Activated T-helper 1 cell treated with anti-CD3 and anti-CD28 coated beads, Interleukin-12 subunit alpha, Interleukin-12 subunit beta, Interleukin-2, Interleukin-4 antibody, amounts not matched to agents 30 ng/mL and 10 ng/mL and 1 ng/mL, durations not matched to agents 14 hours and 24 hours and 36 hours (primary cell): Measurements from ENCODE around the gene AKR1E2. TPM values are rescaled to one million over a fixed set of nuclear protein-coding genes. Genes with fewer than 3 reads are reported as not detected.

Experiments used
- DNase-seq: peaks from one replicate; pipeline ENCODE4 v3.0.0; 2021; ENCODE audit warnings: low spot score
- H3K27ac Mint-ChIP-seq: one replicate; pipeline ENCODE4 v1.8.0; 2021; ENCODE audit warnings: mild to moderate bottlenecking, mixed read lengths
- H3K27me3 Mint-ChIP-seq: one replicate; pipeline ENCODE4 v1.8.0; 2022; ENCODE audit warnings: mild to moderate bottlenecking, moderate library complexity, mixed read lengths; ENCODE audit not compliant: insufficient read depth
- H3K36me3 Mint-ChIP-seq: one replicate; pipeline ENCODE4 v1.8.0; 2021; ENCODE audit warnings: low read depth, mixed read lengths
- H3K4me1 Mint-ChIP-seq: one replicate; pipeline ENCODE4 v1.8.0; 2021; ENCODE audit warnings: low read depth, mixed read lengths
- H3K4me3 Mint-ChIP-seq: one replicate; pipeline ENCODE4 v1.8.0; 2021; ENCODE audit warnings: mild to moderate bottlenecking, moderate library complexity, mixed read lengths
- H3K9me3 Mint-ChIP-seq: one replicate; pipeline ENCODE4 v1.8.0; 2021; ENCODE audit warnings: mixed read lengths
- intact Hi-C: fragments of 100-400 bp; cut with micrococcal nuclease; formaldehyde crosslinking; loops from one replicate; pipeline ENCODE4 v1.15.1; 2024
- total RNA-seq: library from RNA; stranded (reverse); gene quantifications from 2 replicates; pipeline ENCODE4 v1.2.3, GENCODE V29; 2022

The AKR1E2 gene
- total RNA-seq, 1 donor from 2014 or later, result 6.6 TPM

DNA sequence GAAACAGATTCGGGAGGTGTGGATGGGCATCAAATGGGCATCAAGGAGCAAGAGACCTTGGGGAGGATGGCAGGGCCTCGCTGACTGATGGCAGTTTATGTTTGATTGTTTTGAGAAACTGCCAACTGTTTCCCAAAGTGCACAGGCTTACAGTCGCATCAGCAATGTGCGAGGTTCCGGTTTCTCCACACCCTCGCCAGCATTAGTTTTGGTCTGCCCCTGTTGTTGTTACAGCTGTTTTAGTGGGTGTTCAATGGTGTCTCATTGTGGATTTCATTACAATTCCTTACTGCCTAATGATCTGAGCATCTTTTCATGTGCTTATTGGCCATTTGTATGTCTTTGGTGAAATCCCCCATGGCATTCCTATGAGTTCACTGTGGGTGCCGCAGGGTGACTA lies 24.4 kb downstream of the AKR1E2 start:
- Mint-ChIP-seq H3K27ac (no peak overlapping the region), H3K36me3 (no peaks in the 10 kb centered on the region), H3K4me1 (peaks cover 20% of the 10 kb centered on the region), H3K27me3 (no peaks in the 10 kb centered on the region), H3K4me3 (no peak overlapping the region), H3K9me3 (no peaks in the 10 kb centered on the region)
- no peak for DNase-seq
- intact Hi-C loops, result no loop called here

DNA sequence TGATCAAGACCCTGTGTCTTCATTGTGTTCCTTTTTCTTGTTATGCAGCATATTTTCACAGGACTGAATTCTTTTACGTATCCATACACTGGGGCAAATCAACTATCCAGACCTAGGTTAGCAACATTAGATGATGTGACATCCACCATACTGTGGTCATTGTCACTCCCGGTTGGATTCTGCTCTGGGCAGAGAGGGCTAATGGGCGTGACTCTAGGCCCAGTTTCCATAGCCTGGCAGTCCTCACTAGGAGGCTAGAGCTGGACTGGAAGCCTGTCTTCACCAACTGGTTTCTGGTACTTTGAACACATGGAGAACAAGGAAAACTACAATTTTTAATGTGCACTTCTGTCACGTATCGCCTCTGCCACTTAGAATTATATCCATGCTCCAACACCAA lies 25.2 kb downstream of the AKR1E2 start:
- intact Hi-C loops, result no loop called here
- Mint-ChIP-seq H3K27me3 (no peaks in the 10 kb centered on the region), H3K36me3 (no peaks in the 10 kb centered on the region), H3K4me1 (peaks cover 20% of the 10 kb centered on the region), H3K27ac (no peak overlapping the region), H3K9me3 (no peaks in the 10 kb centered on the region), H3K4me3 (no peak overlapping the region)
- no peak for DNase-seq

DNA sequence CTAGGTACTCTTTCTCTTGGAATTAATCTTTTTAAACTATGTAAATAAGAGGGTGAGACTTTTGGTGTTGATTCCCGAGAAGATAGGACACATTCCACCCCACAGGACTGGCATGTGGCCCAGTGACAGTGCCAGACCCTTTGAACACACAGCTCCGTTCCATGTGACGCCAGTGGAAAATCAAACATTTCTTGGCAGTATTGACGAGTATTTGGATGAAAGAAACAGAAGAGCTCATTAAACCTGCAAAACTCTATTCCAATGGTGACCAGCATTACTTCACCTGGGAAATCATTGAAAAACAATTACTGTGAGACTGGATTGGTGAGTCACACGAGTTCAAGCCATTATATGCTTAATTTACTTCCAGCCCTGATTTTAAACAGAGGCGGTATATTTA lies 25.8 kb downstream of the AKR1E2 start:
- intact Hi-C loops, result no loop called here

DNA sequence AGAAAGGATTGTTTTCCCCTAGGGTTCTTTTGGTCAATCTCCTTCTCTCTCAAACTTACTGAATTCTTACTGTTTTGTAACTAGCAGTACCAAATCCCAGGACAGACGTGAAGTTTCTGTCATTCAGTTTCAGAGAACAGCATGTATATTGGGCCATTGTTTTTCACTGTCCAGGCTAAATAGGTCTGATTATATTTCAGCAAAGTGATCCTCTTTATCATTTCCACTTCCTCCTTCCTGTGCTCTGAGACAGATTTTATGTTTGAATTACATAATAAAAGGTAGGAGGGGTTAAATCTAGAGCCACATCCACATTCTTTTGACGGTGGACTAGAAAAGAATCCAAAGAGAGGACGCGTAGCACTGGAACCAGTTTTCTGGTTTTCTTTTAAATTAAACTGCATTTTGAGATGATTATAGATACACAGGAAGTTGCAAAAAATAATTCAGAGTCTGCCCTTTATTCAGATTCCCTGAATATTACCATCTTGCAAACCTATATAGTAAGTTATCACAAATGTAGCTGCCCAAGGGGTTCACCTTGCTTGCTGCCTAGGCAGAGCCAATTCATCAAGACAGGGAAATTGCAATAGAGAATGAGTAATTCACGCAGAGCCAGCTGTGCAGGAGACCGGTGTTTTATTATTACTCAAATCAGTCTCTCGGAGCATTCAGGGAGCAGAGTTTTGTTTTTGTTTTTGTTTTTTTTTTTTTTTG lies 40.1 kb downstream of the AKR1E2 start:
- H3K4me1 Mint-ChIP-seq, result no peaks in the 10 kb centered on the region
- H3K27ac Mint-ChIP-seq, result no peak overlapping the region
- no peak overlapping the region for H3K4me3 Mint-ChIP-seq
- intact Hi-C loops, result no loop called here
- DNase-seq, result no peak
- no peaks in the 10 kb centered on the region for H3K9me3 Mint-ChIP-seq
- no peaks in the 10 kb centered on the region for H3K36me3 Mint-ChIP-seq
- peaks cover 2% of the 10 kb centered on the region for H3K27me3 Mint-ChIP-seq

More for the DNA sequence above, 25.8 kb downstream of the AKR1E2 start:
- no peaks in the 10 kb centered on the region for H3K9me3 Mint-ChIP-seq
- no peak overlapping the region for H3K27ac Mint-ChIP-seq
- no peaks in the 10 kb centered on the region for H3K36me3 Mint-ChIP-seq
- H3K4me3 Mint-ChIP-seq, result no peak overlapping the region
- DNase-seq, result no peak
- H3K27me3 Mint-ChIP-seq, result no peaks in the 10 kb centered on the region
- peaks cover 20% of the 10 kb centered on the region for H3K4me1 Mint-ChIP-seq

DNA sequence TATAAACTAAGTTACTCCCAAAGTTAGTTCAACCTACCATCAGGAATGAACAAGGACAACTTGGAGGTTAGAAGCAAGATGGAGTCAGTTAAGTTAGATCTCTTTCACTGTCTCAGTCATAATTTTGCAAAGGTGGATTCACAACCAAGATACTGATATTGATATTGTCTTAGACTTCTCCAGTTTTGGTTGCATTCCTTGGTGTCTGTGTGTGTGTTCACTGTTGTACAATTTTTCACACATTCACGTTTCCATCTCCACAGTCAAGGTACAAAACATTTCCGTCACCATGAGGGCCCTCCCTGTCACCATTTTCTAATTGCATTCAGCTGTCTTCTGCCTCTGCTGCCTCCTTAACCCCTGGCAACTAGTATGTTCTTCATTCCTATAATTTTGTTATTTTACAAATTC lies 41.1 kb downstream of the AKR1E2 start:
- DNase-seq, result no peak
- H3K9me3 Mint-ChIP-seq, result no peaks in the 10 kb centered on the region

DNA sequence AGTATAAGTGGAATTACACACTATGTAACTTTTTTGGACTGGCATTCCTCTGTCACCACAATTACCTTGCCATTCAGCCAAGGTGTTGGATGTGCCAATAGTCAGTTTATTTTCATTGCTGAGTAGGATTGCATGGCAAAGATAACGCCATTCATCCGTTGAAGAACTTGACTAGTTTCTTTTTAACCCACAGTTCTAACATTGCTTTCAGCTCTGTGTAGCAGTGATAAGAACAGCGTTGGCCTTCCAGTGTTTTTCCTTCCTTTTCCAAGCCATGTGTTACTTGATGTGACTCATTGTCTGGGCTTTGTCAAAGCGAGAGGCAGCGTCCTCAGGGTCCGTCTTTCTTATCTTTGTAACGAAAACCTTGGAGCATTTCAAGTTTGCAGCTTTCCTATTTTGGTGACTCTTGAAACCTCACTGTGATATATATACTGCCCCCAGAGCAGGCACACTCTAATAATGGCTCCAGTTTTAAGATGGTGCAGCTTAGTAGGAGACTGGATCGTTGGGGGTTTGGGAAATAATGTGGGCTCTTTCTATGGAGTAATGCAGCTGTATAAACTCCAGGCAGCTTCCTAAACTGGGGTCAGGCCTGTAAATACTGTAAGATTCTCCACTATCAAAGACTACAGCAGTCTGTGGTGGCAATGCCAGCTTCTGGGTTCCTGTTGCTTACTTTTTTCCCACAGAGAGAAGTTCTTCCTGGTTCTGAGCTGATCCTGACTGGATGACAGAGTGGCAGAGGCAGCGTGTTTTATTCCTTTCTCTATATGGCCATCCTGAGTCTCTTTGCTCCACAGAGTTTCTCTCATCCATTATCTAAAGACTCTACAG lies 41.7 kb downstream of the AKR1E2 start:
- intact Hi-C loops, result no loop called here
- H3K9me3 Mint-ChIP-seq, result no peaks in the 10 kb centered on the region
- H3K27me3 Mint-ChIP-seq, result peaks cover 2% of the 10 kb centered on the region
- H3K27ac Mint-ChIP-seq, result no peak overlapping the region
- H3K36me3 Mint-ChIP-seq, result no peaks in the 10 kb centered on the region
- H3K4me3 Mint-ChIP-seq, result no peak overlapping the region
- no peak for DNase-seq
- no peaks in the 10 kb centered on the region for H3K4me1 Mint-ChIP-seq

More for the DNA sequence above, 41.1 kb downstream of the AKR1E2 start:
- Mint-ChIP-seq H3K4me1 (no peaks in the 10 kb centered on the region), H3K4me3 (no peak overlapping the region), H3K27me3 (peaks cover 2% of the 10 kb centered on the region), H3K36me3 (no peaks in the 10 kb centered on the region), H3K27ac (no peak overlapping the region)
- intact Hi-C loops, result no loop called here

DNA sequence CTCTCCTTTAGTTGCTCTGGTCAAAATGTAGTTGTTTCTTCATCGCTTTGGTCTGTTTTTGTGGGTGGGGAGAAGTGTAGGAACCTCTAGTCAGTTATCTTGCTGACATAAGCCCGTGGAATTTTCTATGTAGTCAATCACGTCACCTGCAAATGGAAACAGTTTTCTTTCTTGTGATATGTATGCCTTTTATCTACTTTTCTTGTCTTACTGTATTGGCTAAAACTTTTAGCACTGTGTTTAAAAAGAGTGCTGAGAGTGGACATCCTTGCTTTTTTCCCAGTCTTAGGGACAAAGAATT lies 42.3 kb downstream of the AKR1E2 start:
- no peaks in the 10 kb centered on the region for H3K4me1 Mint-ChIP-seq
- no peaks in the 10 kb centered on the region for H3K9me3 Mint-ChIP-seq
- peaks cover 2% of the 10 kb centered on the region for H3K27me3 Mint-ChIP-seq
- no peak for DNase-seq
- H3K36me3 Mint-ChIP-seq, result no peaks in the 10 kb centered on the region
- intact Hi-C loops, result no loop called here
- H3K27ac Mint-ChIP-seq, result no peak overlapping the region
- no peak overlapping the region for H3K4me3 Mint-ChIP-seq

DNA sequence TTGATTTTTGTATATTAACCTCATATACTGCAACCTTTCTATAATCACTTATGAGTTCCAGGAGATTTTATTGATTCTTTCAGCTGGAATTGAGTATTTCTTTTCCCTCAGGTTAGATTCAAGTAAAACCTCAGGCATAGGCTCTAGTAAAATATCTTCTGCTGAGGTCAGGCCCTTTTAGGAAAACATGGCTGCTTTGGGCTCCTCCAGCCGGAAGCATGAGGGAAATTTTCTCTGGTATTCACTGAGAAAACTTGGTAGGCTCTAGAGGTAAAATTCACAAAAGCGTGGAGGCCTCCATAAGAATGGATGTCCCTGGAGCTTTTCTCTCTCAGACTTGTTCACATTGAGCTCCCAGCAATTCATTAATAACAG lies 56.7 kb downstream of the AKR1E2 start:
- H3K27ac Mint-ChIP-seq, result no peak overlapping the region
- no peak overlapping the region for H3K4me3 Mint-ChIP-seq
- no peaks in the 10 kb centered on the region for H3K9me3 Mint-ChIP-seq
- peaks cover 2% of the 10 kb centered on the region for H3K36me3 Mint-ChIP-seq
- DNase-seq, result no peak
- intact Hi-C loops, result no loop called here
- no peaks in the 10 kb centered on the region for H3K4me1 Mint-ChIP-seq
- H3K27me3 Mint-ChIP-seq, result no peaks in the 10 kb centered on the region

DNA sequence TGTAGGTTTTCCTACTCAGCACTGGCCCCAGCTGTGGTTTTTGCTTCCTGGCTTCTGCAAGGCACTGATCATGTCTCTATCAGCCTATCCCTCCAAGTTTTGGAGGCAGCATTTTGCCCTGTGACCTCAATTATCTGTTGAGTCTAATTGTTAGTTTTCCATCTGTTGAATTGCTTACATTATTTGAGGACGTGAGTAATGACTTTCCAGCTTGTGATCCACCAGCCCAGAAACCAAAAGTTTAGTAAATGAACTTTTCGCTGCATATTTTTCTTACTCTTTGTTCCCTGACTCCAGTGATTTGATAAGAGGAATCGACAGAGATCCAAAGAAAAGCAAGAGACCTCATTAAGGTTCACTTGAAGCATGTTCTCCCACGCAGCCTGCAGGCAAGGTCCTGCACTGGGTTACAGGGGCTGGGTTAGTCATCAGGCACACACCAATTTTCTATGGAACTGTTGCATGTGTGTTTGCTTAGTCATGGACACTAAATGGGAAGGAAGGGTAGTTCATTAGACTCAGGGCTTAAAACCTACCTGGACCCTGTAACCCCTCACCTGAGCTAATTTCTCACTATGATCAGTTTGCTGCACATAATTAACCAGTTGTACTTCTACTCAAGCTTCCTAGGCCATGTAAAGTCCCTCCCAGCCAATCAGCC lies 57.2 kb downstream of the AKR1E2 start:
- H3K27me3 Mint-ChIP-seq, result no peaks in the 10 kb centered on the region
- H3K4me1 Mint-ChIP-seq, result no peaks in the 10 kb centered on the region
- intact Hi-C loops, result no loop called here
- no peaks in the 10 kb centered on the region for H3K9me3 Mint-ChIP-seq
- DNase-seq, result no peak
- no peak overlapping the region for H3K27ac Mint-ChIP-seq
- H3K36me3 Mint-ChIP-seq, result peaks cover 2% of the 10 kb centered on the region
- H3K4me3 Mint-ChIP-seq, result no peak overlapping the region

DNA sequence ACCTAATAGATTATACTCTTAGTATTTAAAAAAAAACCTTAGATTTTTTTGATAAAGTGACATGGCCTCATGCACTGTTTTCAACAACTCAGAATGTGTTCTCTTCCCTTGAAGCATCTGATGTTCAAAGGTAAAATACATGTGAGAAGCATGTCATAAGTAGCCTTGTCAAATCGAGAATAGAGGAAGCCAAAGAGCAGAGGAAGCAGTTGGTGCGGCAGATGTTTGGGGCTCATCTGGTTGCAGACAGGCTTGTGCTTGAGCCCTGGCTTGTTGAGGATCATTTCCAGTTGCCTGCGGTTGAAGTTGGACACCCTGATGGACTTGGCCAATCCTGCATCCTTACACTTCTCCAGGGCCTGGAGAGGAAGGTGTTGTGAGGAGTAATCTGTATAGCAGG lies 59.2 kb downstream of the AKR1E2 start:
- H3K36me3 Mint-ChIP-seq, result peaks cover 2% of the 10 kb centered on the region
- intact Hi-C loops, result no loop called here
- no peak overlapping the region for H3K27ac Mint-ChIP-seq
- DNase-seq, result no peak
- H3K9me3 Mint-ChIP-seq, result no peaks in the 10 kb centered on the region
- no peaks in the 10 kb centered on the region for H3K4me1 Mint-ChIP-seq
- no peaks in the 10 kb centered on the region for H3K27me3 Mint-ChIP-seq
- no peak overlapping the region for H3K4me3 Mint-ChIP-seq

DNA sequence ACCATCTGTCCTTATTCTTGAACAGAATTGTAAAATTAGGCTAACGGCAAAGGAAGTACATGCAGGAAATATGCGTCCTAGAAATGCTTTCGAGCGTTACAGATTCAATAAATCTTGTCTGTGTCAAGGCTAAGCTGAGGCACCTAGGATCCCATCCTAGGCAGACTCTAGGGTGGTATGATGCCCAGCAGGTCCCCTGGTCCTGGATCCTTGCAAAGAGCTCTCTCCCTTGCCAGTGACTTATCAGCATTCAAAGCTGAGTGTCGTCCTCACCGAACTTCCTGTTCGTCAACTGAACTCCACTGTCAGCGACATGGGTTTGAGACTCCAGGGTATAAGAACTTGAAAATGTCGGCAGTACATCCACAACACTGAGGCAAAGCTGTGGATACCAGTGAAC lies 61.5 kb downstream of the AKR1E2 start:
- Mint-ChIP-seq H3K4me3 (no peak overlapping the region), H3K4me1 (no peaks in the 10 kb centered on the region), H3K27me3 (no peaks in the 10 kb centered on the region), H3K9me3 (no peaks in the 10 kb centered on the region), H3K27ac (no peak overlapping the region), H3K36me3 (peaks cover 2% of the 10 kb centered on the region)
- DNase-seq, result no peak
- intact Hi-C loops, result no loop called here

DNA sequence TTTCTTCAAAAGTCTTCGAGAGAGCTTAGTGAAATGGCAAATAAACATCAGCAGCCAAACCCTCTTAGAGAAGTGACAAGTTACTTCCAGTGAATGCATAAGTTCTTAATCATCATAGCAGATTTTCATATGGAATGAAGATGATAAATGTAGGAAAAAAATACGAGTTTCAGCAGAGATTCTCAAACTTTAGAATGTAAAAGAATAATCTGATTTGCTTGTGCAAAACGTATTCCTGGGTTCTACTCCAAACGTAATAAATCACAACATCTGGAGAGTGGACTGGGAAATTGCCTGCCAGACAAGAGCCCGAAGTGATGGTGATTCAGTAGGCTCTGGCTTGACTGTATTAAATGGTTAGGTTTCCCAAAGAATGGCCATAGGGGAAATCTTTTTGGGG lies 62.2 kb downstream of the AKR1E2 start:
- no peak overlapping the region for H3K4me3 Mint-ChIP-seq
- H3K9me3 Mint-ChIP-seq, result no peaks in the 10 kb centered on the region
- no peak overlapping the region for H3K27ac Mint-ChIP-seq
- peaks cover 2% of the 10 kb centered on the region for H3K36me3 Mint-ChIP-seq
- H3K27me3 Mint-ChIP-seq, result no peaks in the 10 kb centered on the region
- H3K4me1 Mint-ChIP-seq, result no peaks in the 10 kb centered on the region
- intact Hi-C loops, result no loop called here
- DNase-seq, result no peak

DNA sequence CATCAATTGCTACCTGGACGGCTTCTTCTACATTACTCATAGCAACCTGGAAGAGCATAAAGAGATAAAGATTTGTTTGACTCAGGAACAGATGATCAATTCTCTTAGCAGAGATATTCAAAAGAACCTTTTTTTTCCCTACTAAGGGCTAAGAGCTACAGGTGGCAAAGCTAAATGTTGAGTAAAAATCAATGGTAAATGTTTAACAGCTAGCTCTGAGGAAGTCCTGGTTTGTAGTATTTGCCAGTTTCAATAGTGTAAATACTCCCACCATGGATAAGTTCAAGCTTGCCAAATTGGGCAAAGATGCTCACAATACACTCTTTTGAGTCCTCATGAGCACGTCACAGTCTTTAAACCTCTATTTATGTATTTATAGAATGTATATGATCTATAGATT lies 64.0 kb downstream of the AKR1E2 start:
- Mint-ChIP-seq H3K4me1 (no peaks in the 10 kb centered on the region), H3K27me3 (no peaks in the 10 kb centered on the region), H3K9me3 (no peaks in the 10 kb centered on the region), H3K4me3 (no peak overlapping the region), H3K27ac (no peak overlapping the region), H3K36me3 (peaks cover 2% of the 10 kb centered on the region)
- intact Hi-C loops, result no loop called here
- DNase-seq, result no peak
